ENCODE results near the gene RSPH10B.
"Not testable (repeated sequence)": the region's sequence is repeated elsewhere in the genome, so short reads cannot be mapped to it uniquely, and the experiment has no call there.

RSPH10B gene

DNA sequence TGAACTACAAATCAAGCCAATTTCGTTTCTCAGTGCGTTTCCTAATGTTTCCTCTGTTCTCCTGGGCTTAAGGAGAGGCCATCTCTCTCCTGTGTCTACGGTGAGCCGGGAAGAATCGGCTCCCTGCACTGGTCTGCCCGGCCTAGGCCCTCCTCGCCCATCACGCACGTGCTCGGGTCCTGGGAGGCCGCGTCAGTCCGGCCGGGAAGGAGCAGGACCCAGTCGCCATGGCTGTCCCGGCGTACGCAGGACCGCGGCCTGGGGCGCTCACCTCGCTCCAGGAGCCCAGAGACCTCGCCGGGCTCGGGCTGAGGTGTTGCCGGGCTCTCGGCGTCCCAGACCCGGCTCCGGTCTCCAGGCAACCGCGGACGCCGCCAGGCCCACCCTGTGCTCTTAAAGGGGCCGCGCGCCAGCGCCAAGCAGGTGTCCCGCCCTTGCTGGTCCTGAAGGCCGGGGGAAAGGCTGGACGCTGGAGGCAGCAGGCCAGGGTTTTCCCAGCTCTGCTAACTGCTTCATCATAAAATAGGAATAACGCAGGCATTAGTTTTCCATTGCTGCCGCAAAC lies at the start of gene RSPH10B:
Gene RSPH10B, minus strand, starts transcription at position 343 of the 565 bp plus-strand sequence. CDS start 3,573 bp downstream, outside the sequence.
- not testable (repeated sequence) for DNase-seq (ENCODE audit: low read depth)

DNA sequence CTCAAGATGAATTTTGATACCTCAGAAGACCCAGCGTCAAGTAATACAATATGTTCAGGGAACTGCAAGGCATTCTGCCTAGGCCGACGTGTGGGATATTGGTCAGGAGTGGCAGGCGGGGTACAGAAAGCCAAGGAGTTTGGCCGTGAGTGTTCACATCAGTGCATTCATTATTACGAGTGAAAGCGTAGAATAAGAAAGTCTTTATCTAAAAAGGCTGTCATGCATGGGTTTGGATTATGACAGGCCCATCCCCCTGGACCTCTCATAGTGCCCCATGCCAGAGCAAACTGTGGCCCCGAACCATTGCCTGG lies 46.1 kb upstream of the RSPH10B start:
- no peak for DNase-seq (ENCODE audit: low read depth)

DNA sequence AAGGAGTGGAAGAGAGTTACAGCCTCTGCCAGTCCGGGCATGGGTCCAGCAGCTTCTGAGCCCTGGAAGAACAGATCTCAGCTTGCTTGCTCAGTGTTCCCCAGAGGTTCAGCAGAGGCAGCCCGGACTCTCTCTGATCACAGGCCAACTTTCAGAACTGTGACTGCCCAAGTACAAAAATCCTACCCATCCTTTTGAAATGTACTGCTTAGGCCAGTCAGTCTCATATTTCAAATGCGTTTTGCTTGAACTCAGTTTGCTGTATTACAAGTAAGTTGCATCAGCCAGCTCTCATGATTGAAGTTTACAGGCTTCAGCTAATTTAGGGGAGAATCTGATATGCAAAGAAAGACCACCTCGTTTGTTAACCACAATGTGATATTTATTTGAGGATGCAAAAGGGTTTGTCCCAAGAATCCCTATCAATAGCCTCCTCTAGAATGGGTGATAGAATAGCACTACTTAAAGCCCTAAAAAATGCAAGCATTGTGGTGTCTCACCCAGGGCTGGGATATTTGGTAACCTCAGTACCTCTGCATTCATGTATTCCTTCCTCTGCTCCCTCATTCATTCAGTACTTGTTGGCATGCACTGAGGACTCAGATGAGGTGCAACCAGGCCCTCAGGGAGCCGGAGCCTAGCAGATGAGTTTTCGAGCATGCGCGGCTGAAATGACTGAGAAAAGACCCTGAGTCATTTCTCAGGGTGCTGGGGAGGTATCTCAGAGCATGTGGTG lies 45.6 kb upstream of the RSPH10B start:
- peak; percentile 97 for DNase-seq (ENCODE audit: low read depth)

DNA sequence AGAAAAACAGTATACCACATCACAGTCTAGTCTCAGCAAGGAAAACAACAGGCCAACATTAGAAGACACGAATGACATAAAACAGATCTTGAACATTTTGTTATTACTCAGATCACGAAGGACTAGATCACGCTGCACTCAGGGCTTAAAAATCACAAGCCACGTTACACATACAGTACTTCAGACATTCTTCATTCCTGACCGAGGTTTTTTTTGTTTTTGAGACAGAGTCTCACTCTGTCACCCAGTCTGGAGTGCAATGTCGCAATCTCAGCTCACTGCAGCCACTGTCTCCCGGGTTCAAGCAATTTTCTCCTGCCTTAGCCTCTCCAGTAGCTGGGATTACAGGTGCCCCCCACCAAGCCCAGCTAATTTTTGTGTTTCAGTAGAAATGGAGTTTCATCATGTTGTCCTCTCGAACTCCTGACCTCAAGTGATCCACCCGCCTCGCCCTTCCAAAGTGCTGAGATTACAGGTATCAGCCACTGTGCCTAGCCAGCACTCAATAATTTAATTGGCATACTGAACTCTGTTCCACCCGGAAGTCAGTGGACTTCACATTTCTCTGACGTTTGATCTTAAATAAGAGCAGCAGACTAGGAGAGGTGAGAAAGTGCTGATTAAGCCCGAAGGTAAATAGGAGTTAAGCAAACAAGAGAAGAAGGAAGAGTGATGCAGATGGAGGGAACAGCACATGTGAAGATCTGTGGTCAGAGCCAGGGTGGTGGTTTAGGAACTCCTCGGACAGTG lies 42.0 kb upstream of the RSPH10B start:
- DNase-seq (ENCODE audit: low read depth) = no peak

DNA sequence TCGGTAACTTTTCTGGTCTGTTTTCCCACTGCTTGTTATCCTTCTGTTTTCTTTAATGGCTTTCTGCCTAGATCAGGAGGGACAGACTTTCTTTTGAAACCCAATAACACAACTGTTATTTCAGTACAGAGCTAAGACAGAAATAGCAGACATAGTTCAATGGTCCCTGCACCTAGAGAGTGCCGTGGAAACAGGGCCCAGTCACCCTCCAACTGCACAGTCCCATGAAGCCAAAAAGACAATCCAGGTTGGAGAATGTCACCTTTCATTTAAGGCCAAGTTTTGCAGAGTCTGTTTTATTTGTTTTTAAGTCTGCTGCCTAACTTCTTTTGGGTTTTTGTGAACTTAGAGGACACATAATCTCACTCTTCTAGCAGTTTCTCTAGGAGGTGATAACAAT lies 41.1 kb upstream of the RSPH10B start:
- DNase-seq (ENCODE audit: low read depth) = no peak

DNA sequence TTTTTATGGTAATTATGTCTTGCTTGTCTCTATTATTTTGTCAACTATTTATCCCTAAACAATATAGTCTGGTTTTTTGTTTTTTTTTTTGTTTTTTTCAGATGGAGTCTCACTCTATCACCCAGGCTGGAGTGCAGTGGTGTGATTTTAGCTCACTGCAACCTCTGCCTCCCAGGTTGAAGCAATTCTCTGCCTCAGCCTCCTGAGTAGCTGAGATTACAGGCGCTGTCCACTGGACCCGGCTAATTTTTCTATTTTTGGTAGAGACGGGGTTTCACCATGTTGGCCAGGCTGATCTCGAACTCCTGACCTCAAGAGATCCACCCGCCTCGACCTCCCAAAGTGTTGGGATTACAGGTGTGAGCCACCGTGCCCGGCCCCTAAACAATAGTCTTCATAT lies 39.9 kb upstream of the RSPH10B start:
- not testable (repeated sequence) for DNase-seq (ENCODE audit: low read depth)

DNA sequence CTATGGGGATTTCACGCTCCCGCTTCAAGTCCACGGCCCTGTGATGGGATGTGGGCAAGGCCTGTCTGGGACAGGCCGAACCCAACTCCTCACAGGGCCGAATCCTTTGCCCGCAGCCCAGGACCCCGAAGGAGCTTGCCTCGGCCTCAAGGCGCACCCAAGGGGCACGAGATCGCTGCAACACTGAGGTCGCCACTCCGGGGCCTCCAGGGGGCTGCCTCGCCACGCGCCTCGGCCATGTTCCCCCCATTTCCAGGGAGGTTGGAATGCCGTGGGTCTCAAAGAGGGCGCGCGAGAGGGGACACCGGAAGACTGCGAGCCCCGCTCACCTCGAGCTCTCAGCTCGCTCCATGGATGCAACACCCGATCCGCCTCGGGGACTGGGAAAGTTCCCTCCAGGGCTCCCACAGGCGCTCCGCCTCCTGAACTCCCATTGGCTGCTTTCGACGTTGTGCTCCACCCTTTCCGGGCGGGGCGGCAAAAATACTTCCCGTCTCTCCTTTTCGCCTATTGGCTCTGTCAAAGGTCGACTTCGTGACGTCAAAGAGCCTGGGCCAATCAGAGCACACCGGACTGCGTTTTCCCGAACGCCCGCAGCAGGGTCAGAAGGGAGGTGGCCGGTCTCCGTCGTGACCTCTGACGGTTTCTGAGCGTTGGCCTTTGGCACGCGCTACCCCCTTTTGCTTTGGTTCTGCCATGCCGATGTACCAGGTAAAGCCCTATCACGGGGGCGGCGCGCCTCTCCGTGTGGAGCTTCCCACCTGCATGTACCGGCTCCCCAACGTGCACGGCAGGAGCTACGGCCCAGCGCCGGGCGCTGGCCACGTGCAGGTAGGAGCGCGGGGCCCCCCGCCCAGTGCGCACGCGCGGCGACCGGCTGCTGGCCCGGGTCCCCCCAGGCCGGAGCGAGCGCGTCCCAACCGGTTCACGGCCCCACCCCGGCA lies 38.5 kb upstream of the RSPH10B start, which contains the start of the genes AIMP2 and PMS2:
Gene AIMP2, plus strand, starts transcription at position 605 of the 944 bp plus-strand sequence. Its CDS starts 92 bp downstream, at position 697.
Gene PMS2, minus strand, starts transcription at position 382 of the 944 bp plus-strand sequence. Its CDS starts 30 bp downstream, at position 352.
- peak; percentile 99 for DNase-seq (ENCODE audit: low read depth)

DNA sequence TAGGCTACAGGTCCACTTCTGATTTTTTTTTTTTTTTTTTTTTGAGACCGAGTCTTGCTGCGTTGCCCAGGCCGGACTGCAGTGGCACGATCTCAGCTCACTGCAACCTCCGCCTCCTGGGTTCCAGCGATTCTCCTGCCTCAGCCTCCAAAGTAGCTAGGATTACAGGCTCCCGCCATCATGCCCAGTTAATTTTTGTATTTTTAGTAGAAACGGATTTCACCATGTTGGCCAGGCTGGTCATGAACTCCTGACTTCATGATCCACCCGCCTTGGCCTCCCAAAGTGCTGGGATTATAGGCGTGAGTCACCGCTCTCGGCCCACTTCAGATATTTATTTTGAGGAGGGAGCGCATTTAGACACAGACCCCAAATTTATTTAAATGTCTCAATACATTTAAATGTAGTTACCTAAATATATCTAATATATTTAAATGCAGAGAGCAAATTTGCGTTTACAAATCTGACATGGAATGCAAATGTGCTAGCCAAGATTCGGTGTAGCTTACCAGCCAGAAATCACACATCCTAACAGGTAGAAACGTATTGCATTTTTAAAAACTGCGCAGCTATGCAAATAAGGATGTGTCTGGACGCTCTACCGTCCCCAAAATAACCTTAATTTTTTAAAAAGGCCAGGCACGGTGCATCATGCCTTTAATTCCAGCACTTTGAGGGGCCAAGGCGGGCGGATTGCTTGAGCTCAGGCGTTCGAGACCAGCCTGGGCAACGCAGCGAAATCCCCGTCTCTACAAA lies 37.5 kb upstream of the RSPH10B start:
- not testable (repeated sequence) for DNase-seq (ENCODE audit: low read depth)

DNA sequence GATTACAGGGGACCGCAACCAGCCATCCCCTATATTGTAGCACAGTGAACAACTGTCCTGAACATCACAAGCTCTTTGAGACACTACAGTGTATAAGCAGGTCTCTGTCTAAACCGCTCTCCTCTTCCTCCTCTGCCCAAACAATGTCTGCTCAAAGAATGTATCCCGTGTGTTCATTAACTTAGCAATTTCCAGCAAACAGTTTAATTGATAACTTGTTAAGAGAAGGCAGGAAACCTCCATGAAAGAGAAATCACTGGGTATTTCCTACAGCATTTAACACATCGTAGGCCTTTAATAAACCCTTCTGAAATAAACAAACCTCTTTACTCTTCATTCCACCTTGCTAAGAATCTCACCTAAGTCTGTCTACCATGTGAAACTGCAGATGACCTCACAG lies 36.9 kb upstream of the RSPH10B start:
- DNase-seq (ENCODE audit: low read depth) = no peak

DNA sequence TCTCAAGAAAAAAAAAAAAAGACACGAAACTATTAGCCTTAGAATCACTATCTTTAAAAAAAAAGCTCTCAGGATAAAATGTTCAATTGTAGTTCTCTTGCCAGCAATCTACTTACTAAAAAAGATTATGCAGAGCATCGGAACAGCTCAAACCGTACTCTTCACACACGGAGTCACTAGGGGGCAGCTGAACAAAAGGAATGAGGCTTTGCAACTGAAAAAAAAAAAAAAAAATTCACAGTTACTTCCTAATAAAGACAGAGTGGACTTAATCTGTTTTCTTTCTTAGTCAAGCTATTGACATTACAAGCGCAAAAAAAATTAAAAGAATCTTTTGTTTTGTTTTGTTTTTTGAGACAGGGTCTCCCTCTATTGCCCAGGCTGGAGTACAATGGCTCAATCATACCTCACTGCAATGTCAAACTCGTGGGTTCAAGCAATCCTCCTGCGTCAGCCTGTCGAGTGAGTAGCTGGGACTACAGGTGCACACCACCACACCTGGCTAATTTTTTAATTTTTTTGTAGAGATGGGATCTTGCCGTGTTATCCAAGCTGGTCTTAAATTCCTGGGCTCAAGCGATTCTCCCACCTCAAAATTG lies 26.8 kb upstream of the RSPH10B start:
- DNase-seq (ENCODE audit: low read depth) = peak; percentile 58

DNA sequence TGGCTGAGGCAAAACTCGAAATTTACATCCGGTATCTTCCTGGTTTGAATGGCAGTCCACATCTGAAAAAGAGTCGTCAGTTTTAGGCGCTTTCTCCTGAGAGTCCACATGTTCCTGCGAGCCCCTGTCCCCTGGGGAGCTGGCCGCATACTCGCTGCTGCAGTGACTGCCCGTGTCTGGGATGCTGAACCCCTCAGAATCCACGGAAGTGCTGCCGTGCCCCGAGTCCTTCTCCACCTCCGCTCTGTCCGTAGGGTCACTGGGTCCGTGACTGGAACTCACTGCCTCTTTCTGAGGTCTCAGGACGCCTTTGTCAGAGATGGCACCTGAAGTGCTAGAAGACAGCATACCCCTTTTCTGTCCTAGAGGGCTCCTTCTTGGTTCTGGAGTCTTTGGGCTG lies 16.6 kb upstream of the RSPH10B start:
- not testable (repeated sequence) for DNase-seq (ENCODE audit: low read depth)

DNA sequence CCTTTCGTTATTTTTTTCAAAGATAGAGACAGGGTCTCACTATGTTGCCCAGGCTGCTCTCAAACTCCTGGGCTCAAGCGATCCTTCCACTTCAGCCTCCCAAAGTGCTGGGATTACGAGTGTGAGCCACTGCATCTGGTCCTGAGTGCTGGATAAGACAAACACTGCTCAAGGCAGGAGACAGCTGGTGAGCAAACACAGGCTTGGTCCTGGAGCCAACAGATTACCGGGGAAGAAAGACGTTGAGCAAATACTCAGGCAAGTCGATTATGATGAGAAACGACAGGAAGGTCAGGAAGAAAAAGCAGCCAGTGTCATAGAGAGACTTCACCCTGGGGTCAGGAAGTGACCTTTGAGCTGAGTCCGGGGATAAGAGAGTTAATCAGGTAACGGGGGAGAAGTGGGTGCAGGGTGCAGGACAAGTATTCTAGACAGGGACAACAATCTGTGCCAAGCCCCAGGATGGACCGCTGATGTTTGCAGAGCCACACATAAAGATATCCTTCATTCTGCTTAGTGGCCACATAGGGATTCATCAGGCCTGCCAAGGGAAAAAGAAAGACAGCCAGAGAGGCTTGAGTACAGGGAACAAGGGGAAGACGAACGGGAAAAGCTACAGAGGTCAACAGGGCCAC lies 9.3 kb upstream of the RSPH10B start:
- not testable (repeated sequence) for DNase-seq (ENCODE audit: low read depth)

DNA sequence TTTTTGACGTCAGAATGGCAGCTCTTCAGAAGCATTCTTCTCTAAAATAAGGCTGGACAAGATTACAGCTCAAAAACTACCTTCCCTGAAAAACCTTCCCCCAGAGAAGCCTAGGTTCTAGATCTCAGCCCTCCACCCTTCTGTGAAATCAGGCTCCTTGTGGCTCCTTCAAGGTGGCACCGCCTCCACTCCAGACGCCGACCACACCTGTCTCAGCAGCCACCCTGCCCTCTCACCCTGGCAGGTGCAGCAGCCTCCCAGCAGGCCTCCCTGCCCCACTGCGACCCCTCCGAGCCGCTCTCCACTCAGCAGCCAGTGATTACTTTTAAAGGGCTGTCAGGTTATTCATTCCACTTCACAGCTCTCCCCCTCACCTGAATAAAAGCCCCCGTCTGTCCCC lies 3.1 kb upstream of the RSPH10B start:
- not testable (repeated sequence) for DNase-seq (ENCODE audit: low read depth)

DNA sequence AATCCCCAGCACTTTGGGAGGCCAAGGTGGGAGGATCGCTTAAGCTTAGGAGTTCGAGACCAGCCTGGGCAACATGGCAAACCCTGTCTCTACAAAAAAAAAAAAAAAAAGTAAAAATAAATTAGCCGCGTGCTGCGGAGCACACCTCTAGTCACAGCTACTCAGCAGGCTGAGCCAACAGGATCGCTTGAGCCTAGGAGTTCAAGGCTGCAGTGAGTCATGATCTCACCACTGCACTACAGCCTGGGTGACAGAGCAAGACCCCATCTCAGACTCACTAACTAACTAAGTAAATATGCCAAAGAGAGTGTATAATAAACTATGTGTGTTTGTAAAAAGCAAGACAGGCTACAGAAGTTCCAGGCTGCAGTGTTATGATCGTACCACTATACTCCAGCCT lies 6.7 kb downstream of the RSPH10B start:
- not testable (repeated sequence) for DNase-seq (ENCODE audit: low read depth)

DNA sequence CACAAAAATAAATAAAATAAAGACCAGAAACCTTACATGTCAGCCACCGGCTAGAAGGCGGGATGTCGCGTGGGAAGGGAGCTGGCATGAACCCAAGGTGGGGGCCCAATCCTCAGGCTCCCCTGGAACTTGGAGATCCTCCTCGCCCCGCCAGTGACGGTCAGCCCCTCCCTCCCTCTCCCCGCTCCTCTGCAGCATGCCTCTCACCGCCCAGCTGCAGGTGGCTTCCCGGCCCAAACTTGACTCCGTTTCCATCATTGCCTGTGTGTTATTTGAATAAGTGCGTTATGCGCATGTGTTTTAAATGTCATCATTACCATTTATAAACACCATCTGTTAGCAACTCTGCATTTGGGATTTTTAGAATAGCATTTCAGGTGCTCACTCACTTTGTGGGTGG lies 7.3 kb downstream of the RSPH10B start:
- not testable (repeated sequence) for DNase-seq (ENCODE audit: low read depth)

DNA sequence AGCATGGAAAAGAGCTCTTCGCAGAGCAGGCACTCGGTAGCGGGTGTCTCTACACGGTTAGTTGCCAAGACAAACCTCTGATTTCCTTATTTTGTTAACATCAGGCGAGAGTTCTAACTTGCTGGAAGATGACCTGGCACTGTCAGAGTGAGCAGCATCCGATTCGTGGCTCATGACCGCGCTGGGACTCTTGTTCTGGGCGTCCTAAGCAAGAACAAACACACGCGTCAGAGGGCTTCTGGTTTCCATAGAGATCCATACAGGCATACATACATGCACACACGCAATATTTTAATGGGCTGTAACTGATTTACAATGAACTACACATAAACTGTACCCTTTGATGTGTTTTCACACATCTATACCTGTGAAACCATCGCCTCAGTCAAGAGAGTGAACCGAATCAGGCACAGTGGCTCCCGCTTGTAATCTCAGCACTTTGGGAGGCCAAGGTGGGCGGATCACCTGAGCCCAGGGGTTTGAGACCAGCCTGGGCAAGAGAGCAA lies 35.5 kb downstream of the RSPH10B start:
- not testable (repeated sequence) for DNase-seq (ENCODE audit: low read depth)

DNA sequence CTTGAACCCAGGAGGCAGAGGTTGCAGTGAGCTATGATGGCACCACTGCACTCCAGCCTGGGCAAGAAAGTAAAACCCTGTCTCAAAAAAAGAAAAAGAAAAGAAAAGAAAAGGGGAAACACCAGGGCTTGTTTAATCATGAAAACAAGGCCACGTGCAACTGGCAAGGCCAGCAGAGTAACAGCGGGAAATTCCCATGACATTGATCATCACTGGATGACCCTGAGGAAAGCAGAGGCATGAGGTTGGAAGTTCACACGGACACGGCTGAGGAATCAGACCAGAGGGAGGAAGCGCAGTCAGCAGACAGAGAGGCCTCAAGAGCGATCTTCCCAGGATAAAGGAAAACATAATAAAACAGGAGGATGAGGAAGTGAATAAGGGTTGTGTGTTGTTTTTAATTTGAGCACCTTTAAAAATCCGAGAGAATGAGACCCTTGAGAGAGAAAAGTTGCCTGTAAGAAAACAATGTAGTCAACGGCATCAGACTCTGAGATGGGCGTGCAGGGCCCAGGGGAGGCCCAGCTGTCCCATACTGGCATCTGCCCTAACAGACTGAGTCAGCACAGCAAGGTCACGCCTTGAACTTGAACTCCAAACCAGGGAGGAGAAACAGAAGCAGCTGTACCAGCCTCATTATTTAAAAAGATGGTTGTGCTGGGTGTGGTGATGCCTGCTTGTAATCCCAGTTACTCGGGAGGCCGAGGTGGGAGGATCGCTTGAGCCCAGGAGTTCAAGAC lies 38.4 kb downstream of the RSPH10B start:
- peak; percentile 38 for DNase-seq (ENCODE audit: low read depth)

DNA sequence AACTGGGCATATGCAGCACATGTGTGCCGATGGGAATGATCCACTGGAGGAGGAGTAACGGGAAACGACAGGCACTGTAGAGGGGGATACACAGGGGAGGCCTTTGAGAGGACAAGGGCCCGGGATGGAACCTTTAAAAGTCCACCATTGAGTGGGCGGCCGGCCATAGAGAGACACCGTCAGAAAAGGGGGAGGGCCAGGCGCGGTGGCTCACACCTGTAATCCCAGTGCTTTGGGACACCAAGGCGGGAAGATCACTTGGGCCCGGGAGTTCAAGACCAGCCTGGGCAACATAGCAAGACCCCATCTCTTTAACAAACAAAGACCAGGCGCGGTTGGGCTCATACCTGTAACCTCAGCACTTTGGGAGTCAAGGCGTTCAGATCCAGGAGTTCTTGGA lies 39.2 kb downstream of the RSPH10B start:
- DNase-seq (ENCODE audit: low read depth) = not testable (repeated sequence)

DNA sequence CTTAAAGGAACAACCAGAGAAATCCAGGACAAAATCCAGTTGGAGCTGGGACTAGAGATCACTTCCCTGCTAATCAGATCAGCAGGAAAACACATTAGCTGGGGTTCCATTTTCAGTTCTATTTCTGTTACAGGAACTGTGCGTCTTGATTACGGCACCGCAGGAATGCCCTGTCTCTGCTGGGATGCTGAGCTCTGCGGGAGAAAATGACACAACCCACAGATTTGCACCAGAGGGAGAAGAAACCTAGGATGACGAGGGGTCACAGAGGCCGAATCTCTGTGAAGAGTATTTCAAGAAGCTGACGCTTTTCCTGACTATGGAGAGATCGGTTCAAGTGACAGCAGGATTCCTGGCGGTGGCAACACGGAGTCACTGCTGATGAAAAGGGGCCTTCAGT lies 40.2 kb downstream of the RSPH10B start:
- DNase-seq (ENCODE audit: low read depth) = not testable (repeated sequence)
